HG03457 (cell line): ENCODE measurements around the gene IFITM2.

Source experiments
- ATAC-seq: cut with Tn5 transposase; IDR thresholded peaks from one replicate; pipeline ENCODE4 v1.9.1; 2021; ENCODE audit warnings: moderate number of reproducible peaks; ENCODE audit not compliant: unreplicated experiment

Gene IFITM2

DNA sequence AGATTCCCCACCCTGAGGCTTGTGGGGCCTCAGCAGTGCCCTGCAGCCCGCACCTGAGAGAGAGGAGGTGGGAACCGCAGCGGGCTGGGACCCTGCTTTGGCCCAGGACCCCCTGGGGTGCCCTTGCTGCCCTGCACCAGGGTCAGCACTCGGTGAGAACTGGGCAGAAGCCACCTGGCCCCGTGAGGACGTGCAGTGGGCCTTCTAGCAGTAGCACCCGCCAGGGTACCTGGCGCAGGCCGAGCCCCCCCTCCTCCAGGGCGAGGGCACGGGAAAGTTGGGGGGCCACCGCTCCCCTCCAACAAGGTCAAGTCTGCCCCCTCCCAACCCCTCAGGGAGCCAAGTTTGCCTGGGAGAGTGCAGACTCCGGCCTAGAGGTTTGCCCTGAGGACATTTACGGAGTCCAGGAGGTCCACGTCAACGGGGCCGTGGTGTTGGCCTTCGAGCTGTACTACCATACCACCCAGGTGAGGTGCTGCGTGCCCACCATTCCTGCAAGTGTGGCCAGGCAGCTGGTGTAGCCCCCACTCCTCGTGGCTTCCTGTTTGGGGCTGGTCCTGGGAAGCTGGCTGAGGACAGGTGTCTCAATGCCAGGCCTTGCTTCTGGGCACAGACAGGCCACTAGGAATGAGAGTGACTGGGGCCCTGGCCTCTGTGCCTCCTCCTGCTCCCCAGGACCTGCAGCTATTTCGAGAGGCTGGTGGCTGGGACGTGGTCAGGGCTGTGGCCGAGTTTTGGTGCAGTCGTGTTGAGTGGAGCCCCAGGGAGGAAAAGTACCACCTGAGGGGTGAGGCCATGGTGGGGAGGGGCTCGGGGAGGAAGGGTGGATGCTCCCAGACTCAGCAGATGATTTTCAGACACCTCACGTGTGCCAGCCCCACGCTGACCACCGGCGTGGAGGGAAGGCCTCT, 15.2 kb upstream of the IFITM2 start:
- no peak for ATAC-seq

DNA sequence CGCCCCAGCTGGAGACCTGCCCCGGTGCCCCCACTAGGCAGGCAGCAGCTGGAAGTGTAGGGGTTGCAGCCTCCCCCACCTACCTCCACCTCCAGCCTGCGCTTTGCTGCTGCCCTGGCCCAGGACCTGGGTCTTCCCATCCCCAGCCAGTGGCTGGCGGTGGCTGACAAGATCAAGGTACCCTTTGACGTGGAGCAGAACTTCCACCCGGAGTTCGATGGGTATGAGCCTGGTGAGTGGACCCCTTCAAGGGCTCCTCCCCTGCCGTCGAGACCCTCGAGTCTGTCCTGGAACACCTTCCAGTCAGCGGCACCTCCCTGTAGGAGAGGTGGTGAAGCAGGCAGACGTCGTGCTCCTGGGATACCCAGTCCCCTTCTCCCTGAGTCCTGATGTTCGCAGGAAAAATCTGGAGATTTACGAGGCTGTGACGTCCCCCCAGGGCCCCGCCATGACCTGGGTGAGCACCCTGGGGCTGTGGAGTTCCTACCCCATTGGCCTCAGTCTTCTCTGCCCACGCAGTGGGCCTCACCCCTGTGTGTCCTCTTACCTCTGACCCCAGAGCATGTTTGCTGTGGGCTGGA, 14.3 kb upstream of the IFITM2 start:
- ATAC-seq: no peak

DNA sequence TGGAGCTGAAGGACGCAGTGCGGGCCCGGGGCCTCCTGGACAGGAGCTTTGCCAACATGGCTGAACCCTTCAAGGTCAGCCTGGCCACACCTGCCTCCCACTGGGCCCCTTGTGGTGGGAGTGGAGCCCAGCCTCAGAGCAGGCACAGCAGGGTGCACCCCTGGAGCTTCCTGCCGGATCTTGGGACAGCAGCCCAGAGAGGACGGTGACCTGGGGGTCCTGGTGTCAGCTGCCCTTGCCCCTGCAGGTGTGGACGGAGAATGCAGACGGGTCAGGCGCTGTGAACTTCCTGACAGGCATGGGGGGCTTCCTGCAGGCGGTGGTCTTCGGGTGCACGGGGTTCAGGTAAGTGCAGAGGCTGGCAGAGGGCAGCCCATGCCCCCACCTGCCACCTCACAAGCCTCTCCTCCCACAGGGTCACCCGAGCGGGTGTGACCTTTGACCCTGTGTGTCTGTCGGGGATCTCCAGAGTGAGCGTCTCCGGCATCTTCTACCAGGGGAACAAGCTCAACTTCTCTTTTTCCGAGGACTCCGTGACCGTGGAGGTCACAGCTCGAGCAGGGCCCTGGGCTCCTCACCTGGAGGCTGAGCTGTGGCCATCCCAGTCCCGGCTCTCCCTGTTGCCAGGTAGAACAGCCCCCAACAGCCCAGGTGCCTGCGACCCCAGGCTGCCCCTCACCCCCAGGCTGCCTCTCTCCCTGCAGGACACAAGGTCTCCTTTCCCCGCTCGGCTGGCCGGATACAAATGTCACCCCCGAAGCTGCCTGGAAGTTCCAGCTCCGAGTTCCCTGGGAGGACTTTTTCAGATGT, 13.6 kb upstream of the IFITM2 start:
- no peak for ATAC-seq

DNA sequence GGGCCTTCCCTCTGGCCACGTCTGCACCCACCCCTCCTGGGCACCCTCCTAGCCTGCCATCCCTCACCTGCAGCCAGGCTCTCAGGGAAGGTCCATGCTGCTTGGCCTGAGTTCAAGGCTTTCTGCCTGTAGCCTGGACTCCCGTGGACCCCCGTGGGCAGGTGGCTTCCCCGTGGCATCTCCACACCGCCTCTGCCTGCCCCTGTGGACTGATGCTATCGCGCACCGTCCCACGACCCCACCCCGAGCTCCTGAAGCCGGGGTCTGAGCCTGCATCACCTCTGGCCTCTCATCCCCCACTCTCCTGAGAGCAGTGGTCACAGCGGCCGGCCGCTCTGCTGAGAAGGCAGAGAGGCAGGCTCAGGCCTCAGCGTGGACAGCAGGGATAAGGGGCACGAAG, 12.8 kb upstream of the IFITM2 start:
- ATAC-seq: no peak

DNA sequence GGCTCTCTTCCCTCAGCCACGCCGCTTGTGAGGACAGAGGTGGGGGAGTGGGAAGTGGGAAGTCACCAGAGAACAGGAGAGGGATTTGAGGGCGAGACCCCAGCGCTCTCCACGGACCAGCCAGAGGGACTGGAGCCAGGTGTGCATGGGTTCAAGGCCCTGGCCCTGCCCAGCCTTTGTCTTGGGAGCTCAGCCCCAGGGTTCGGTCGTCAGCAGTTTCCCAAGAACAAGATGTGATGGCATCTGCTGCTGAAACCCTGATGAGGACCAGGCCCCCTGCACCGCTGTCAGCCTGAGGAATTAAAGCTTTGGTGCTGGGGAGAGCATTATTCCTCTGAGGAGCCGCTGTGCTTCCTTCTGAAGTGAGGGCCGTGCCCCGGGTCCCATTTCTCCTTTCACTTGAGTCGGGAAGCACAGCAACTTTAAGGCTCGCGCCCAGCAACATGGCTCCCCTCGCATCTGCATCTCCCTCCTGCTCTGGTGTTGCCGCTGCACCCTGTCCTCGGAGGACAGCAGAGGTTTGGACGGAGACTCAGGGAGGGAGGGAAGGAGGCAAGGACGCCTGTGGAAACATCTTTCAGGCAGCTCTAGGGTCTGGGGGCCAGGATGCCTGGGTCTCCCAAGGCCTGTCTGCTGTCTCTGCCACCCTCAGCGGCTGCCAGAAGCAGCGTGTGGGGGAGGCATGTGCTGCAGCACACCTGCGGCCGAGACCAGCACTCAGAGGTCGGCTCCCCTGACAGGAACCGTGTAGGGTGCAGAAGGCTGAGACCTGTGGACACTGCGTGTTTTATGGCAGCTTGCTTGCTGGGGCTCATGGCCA, 12.1 kb upstream of the IFITM2 start:
- no peak for ATAC-seq

DNA sequence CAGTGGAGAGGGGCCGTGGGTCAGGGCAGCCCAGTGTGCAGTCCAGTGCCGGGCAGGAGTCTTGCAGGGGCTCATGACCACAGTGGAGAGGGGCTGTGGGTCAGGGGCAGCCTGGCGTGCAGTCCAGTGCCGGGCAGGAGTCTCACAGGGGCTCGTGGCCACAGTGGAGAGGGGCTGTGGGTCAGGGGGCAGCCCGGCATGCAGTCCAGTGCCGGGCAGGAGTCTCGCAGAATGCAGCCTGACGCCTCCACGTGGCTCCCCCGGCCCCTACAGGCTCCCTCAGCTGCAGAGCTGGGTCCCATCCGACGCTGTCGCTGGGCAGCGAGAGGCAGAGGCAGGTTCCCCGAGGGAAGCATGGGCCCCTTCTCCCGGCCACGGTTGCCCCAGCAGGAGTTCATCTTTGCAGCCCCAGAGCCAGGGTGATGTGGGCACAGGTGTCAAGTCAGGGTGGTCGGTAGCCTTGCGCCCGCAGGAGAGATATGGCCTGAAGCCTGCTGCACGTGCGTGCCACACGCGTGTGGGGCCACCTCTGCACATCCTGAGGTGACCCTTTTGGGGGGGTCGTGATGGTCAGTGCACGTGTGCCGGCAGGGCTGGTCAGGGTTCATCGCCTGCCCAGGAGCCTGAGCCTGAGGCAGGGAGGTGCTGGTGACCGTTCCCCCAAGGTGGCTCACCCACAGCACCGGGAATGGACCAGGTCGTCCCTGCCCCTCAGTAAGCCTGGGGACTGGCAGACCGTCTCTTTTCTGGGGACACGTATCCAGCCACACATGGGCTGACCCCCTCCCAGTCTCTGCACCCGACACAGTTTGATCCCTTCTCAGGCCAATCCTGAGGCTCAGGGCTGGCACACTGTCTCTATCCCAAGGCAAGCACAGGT, 11.2 kb upstream of the IFITM2 start:
- no peak for ATAC-seq

DNA sequence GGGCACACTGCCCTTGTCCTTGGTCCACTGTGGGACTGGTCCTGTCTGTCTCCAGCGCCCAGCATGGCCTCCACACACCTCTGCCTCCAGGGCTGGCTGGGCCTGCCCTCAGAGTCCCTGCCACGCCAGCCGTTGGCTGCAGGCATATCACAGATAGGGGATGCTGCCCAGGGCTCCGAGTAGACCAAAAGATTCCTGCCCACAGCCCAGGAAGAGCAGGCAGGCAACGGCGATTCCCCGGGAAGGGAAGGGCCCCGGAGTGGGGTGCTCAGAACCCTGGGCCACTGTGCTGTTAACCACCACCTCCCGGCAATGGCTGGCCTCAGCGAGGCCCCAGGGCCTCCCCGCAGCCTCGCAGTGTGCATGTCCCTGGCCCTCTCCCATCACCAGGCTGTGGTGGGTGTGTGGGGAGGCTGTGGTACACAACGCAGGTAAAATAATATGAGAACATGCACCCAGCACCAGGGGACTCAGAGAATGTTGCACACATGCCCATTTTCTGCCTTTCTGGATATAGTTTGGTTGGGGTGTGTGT, 10.5 kb upstream of the IFITM2 start:
- no peak for ATAC-seq

DNA sequence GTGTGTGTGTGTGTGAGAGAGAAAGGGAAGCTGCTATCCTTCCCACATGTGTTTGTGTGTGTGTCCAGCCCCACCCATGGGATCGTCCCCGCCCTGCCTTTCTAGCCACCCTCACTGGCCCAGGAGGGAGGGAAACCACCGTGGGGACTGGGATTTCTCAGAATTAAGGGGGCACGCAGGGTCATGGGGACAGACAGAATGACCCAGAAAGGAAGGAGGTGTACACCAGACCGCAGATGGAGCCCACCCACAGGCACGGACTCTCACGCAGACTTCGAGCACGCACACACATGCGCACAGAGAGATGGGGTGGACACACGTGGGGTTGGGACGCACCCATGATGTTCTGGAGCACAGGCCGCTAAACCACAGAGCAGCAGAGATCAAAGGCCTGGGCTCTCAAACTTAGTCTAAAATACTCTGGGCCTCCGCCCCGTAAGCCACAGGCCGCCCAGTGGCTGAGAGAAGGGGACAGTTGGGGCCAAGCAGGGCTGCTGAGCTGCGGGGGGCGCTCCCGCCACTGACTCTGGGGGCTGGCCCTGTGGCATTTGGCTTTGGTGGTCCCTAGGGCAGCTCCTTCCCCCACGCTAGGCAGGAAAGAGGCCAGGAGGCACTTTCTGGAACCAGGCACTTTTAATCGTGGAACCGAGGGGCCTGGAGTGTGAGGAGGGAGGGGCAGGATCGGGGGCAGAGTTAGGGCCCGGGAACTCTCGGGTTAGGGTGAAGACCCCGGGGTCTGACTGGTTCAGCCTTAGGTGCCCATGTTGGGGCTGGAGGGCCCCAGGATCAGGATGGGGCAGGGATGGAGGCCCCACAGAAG, 9.8 kb upstream of the IFITM2 start:
- no peak for ATAC-seq

DNA sequence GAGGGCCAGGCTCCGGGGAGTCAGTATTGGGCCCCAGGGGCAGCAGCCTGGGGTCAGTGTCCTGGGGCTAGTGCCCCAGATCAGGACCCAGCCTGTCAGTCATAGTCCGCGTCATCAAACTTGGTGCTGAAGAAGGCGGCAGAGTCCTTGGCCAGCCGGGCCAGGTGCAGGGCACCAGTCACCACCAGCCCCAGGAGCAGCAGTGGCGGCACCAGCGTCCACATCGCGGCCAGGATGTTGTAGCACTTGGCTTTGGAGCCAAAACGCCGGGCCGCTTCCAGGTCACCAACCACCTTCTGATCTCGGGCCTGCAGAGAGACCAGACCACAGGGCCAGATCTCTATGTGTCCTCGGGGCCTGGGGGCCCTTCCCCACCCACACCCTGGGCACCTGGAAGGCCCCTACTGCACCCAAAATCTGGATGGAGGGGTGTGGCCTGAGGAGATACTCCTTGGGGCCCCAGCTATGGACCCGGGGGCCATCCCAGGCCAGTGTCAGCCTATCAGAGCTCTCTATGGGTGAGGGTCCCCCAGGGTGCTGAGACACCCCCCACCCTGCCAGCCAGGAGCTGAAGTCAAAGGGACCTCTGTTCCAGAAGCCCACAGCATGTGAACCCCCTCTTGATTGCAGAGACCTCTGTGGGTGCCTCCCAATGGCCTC, 9.1 kb upstream of the IFITM2 start:
- ATAC-seq: no peak

DNA sequence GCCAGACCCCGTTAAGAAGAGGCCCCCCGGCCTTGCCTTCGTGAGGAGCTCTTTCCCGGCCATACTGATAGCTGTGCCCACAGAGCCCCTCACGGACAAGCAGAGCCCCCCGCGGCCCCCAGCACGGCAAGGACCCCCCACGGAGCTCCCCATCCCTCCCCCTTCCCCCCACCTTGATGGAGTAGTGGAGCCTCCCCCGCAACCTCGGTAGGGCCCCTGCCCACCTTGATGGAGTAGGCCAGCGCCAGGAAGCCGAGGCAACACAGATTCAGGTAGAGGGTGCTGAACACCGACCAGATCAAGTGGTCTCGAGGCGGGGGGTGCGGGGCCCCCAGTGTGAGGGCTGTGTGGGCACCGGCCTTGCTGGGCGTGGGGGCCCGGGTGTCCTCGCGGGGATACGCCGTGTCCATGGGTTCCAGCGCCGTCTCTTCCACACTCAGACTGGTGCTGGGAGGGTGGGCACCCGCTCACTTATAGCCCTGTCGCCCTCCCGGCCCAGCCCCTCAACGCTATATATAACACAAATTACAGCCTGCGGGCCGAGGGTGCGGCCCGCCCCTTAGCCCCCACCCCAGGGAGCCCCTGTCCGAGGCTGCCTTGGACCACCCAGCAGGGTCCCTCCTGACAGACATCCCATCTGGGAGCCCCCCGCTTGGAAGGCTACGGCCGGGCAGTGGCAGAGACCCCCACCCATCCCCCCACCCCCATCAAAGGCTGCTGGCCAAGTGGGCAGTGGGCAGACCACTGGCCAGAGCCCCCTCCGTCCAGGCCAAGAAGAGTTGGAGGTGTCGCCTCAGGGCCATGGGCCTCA, 8.3 kb upstream of the IFITM2 start, which contains the start of gene IFITM5:
IFITM5 (minus strand) TSS at position 446 of the 811 bp plus-strand sequence; CDS start at position 410, 36 bp downstream.
- ATAC-seq: no peak

DNA sequence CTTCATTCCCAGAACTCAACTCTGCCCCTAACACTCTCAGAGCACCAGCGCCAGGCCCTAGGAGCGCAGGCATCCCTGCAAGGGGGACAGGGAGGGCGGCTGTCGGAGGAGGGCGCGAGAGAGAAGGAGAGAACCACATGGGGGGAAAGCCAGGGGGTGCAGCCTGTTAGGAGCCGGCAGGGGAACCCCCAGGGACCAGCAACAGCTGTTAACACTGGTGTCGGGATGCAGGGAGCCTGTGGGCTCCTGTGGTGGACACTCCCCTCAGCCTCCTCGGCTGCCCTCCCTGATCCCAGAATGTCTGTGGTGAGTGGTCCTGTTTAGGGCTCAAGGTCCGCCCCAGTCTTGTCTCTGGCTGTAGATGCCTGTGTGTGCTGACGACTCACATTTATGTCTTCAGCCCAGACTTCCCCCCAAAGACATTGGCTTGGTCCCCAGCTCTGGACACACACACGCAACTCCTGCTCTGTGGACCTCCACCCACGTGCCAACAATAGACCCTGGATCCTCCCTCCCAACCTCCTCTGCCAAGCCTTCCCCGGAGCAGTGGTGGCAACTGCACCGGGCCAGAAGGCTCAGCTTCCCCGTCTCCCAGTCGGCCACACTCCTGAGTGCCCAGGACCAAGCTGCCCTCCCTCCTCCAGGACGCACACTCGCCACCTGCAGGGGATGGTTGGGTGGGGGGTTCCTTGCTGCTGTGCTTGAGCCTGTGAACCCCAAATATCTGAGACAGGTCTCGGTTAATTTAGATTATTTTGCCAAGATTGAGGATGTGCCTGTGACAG, 7.5 kb upstream of the IFITM2 start:
- no peak for ATAC-seq

DNA sequence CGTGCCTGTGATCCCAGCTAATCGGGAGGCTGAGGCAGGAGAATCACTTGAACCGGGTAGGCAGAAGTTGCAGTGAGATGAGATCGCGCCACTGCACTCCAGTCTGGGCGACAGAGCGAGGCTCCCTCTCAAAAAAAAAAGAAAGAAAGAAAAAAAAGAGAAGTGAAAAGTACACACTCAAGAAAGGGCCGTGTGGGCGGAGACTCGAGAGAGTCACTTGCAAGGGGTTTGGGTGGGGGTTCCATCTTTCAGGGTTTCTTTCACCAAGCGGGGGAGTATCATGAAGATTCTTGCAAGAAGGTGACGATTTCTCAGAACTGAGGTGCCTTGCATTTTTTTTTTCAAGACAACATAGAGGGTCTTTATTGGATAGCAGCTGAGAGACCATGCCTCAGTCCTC, 4.3 kb upstream of the IFITM2 start:
- no peak for ATAC-seq

DNA sequence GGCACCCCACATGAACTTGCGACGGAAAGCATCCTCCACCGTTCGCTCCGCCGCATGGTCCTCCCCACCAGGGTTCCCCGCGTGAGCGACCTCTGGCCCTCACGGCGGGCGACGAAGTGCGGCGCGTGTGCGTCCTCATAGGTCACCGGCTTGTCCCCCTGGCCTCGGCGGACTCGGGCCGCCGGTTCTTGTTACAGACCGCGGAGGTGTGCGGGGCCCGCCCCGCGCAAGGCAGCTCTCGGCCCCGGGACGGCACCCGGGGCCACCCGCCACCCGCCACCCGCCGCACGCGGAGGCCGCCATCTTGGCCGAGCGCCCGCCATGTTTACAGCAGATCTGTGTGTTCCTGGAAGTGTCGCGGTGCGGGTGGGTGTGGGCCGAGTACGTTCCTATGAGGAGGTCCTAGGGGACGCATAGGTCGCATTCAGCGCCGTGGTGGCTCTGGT, 3.5 kb upstream of the IFITM2 start:
- ATAC-seq: no peak

DNA sequence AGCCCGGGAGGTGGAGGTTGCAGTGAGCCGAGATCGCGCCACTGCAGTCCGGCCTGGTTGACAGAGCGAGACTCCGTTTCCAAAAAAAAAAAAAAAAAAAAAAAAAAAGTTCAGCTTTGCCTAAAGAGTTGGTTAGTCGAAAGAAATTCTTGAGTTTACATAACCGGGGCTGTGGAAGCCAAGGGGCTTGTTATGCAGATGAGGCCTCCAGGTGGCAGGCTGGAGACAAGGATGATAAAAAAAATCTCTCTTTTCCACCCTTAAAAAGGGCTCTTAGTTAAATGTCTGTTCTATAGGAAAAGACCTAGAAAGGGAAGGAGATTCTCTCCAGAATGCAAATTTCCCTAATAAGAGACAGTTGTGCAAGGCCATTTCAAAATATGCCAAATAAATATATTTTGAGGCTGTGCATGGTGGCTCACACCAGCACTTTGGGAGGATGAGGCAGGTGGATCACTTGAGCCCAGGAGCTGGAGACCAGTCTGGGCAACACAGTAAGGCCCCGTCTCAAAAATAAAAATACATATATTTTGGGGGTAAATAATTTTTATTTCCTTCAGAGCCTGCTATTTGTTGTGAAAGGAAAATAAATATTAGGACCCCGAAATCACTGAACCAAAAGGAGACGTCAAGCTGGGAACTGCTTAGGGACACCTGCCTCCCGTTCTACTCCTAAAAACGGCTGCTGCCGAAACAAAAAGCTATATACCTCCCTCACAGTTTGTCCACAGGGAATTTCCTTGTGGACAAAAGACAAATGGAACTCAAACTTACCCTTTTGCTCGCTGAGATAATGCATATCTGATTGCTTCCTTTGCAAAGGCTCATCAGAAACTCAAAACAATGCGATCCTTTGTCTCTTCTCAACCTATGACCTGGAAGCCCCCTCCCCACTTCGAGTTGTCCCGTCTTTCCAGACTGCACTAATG, 2.4 kb upstream of the IFITM2 start:
- no peak for ATAC-seq

DNA sequence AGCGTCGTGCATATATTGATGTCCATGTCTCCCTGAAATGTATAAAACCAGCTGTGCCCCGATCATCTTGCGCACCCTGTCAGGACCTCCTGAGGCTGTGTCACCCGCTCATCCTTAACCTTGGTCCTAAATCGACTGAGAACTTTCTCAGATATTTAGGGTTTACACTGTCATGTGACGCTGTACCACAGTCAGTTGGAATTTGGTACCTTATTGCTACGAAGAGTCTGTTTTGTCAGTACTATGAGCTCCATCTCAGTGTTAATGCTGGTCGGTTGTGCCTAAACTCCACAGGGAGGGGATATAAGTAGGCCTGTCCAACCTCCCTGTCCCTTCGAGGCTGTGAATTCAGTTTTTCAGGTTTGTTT, 1.8 kb upstream of the IFITM2 start:
- no peak for ATAC-seq
